Gastroesophageal sphincter (tissue), 4 donors: ENCODE data around the gene MTCL1. TPM values are rescaled to one million over a fixed set of nuclear protein-coding genes. Genes with fewer than 3 reads are reported as not detected.

Experiments used
- ATAC-seq: fragments of 150-250 bp; one replicate; pipeline ENCODE4 v1.9.1; 2016; ENCODE audit warnings: mild to moderate bottlenecking, moderate library complexity
- H3K27ac ChIP-seq, 4 donors: fragments of 200-600 bp; sonication (generic) in 3 of 4; 1 replicate in 3 of 4; 2 replicates in 1 of 4; pipeline ENCODE4 v1.5.1; 2016 to 2019
- H3K27me3 ChIP-seq: fragments of 200-600 bp; sonication (generic); one replicate; pipeline ENCODE4 v1.5.1; 2019
- H3K36me3 ChIP-seq, 2 donors: fragments of 200-600 bp; sonication (generic); one replicate each; pipeline ENCODE4 v1.5.1; 2019; ENCODE audit warnings: control low read depth in 1 of 2
- H3K4me1 ChIP-seq, 3 donors: fragments of 200-600 bp; sonication (generic); 1 replicate in 2 of 3; 2 replicates in 1 of 3; pipeline ENCODE4 v1.5.1; 2016 to 2019; ENCODE audit warnings: control low read depth in 2 of 3
- H3K4me3 ChIP-seq, 2 donors: fragments of 200-600 bp; sonication (generic); one replicate each; pipeline ENCODE4 v1.5.1; 2019; ENCODE audit warnings: mild to moderate bottlenecking in 1 of 2, moderate library complexity in 1 of 2
- H3K9me3 ChIP-seq, 3 donors: fragments of 200-600 bp; sonication (generic); one replicate each; pipeline ENCODE4 v1.5.1; 2017 to 2019; ENCODE audit warnings: control low read depth in 2 of 3
- EP300 ChIP-seq: sonication (generic); formaldehyde crosslinking; IDR thresholded peaks from one replicate; pipeline ENCODE4 v1.6.1; 2017; ENCODE audit warnings: antibody characterized with exemption, mild to moderate bottlenecking
- POLR2A ChIP-seq, 2 donors: fragments of 450-650 bp; IDR thresholded peaks; one replicate each; pipeline ENCODE4 v1.6.1; 2017; ENCODE audit warnings: antibody characterized with exemption in 2 of 2, mild to moderate bottlenecking in 2 of 2, moderate library complexity in 1 of 2
- POLR2AphosphoS5 ChIP-seq: sonication (generic); formaldehyde crosslinking; IDR thresholded peaks from one replicate; pipeline ENCODE4 v1.6.1; 2017; ENCODE audit warnings: antibody characterized with exemption
- WGBS, 2 donors: methylation state at CpG; one replicate each; pipeline ENCODE4 v1.1.5; 2018; ENCODE audit warnings: low coverage in 1 of 2; 5-methylcytosine and 5-hydroxymethylcytosine counted together
- total RNA-seq, 4 donors: library from RNA; depleted of rRNA; stranded (reverse); fragments of >200 nt; gene quantifications; one replicate each; pipeline ENCODE4 v1.1.0, GENCODE V29; 2016
- TF ChIP-seq, protein P1 (sequence below), 4 experiments: fragments of 200-600 bp in 2 of 4; fragments of 450-650 bp in 2 of 4; sonication (generic) in 1 of 4; IDR thresholded peaks; one replicate each; pipeline ENCODE4 v1.5.1; 2017 to 2019; ENCODE audit warnings: antibody characterized with exemption in 4 of 4, mild to moderate bottlenecking in 2 of 4, moderate library complexity in 2 of 4

MTCL1 gene
- total RNA-seq, 4 donors from 2014 or later: 35.0 to 68.0 (median 51.4) TPM

DNA sequence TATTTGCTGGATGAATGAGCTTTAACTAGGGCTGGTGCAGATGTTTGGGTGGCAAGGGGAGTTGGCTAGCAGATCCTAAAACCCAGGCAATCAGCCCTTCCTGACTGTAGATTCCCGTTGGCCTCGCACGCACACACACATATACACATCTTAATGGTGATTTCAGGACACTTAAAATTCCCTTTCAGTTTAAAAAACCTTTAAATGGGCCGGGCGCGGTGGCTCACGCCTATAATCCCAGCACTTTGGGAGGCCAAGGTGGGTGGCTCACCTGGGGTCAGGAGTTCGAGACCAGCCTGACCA, 19.5 kb upstream of the MTCL1 start:
- Histone ChIP-seq H3K9me3 (no peaks in the 10 kb centered on the region), H3K27ac (no peak overlapping the region), H3K4me3 (no peak overlapping the region), H3K4me1 (peaks cover 0 to 15% (median 0%) of the 10 kb centered on the region in 3 donors), H3K36me3 (no peaks in the 10 kb centered on the region), H3K27me3 (no peaks in the 10 kb centered on the region)
- TF ChIP-seq EP300 (no peak), POLR2A (IDR thresholded peaks at IDR 0.05) (no peak), POLR2AphosphoS5 (no peak)
- TF ChIP-seq, protein P1, sequence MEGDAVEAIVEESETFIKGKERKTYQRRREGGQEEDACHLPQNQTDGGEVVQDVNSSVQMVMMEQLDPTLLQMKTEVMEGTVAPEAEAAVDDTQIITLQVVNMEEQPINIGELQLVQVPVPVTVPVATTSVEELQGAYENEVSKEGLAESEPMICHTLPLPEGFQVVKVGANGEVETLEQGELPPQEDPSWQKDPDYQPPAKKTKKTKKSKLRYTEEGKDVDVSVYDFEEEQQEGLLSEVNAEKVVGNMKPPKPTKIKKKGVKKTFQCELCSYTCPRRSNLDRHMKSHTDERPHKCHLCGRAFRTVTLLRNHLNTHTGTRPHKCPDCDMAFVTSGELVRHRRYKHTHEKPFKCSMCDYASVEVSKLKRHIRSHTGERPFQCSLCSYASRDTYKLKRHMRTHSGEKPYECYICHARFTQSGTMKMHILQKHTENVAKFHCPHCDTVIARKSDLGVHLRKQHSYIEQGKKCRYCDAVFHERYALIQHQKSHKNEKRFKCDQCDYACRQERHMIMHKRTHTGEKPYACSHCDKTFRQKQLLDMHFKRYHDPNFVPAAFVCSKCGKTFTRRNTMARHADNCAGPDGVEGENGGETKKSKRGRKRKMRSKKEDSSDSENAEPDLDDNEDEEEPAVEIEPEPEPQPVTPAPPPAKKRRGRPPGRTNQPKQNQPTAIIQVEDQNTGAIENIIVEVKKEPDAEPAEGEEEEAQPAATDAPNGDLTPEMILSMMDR (IDR thresholded peaks at IDR 0.05): no peak
- 94 to 100% methylated on average over 1 to 7 of the region's 8 CpGs for WGBS, 2 donors
- ATAC-seq: no peak

GRCh38 chr18:8686611-8687010, 18.7 kb upstream of the MTCL1 start:
- WGBS, 2 donors: 75 to 87% methylated on average over 4 to 6 of the region's 6 CpGs
- H3K9me3 ChIP-seq: no peaks in the 10 kb centered on the region
- TF ChIP-seq POLR2AphosphoS5 (no peak), POLR2A (IDR thresholded peaks at IDR 0.05) (no peak), EP300 (no peak)
- TF ChIP-seq, protein P1 (IDR thresholded peaks at IDR 0.05): no peak

GRCh38 chr18:8688216-8688800, 17.0 kb upstream of the MTCL1 start:
- Histone ChIP-seq H3K9me3 (no peaks in the 10 kb centered on the region), H3K36me3 (no peaks in the 10 kb centered on the region), H3K4me3 (no peak overlapping the region), H3K4me1 (peaks cover 0 to 15% (median 0%) of the 10 kb centered on the region in 3 donors), H3K27me3 (no peaks in the 10 kb centered on the region), H3K27ac (no peak overlapping the region)
- ATAC-seq: no peak
- WGBS, 2 donors: 69 to 79% methylated on average over 6 to 8 of the region's 8 CpGs
- TF ChIP-seq, protein P1 (IDR thresholded peaks at IDR 0.05): no peak
- no peak for TF ChIP-seq POLR2AphosphoS5
- TF ChIP-seq POLR2A (IDR thresholded peaks at IDR 0.05): no peak
- no peak for TF ChIP-seq EP300

More at GRCh38 chr18:8686611-8687010, 18.7 kb upstream of the MTCL1 start:
- Histone ChIP-seq H3K4me3 (no peak overlapping the region), H3K27ac (no peak overlapping the region), H3K4me1 (peaks cover 0 to 15% (median 0%) of the 10 kb centered on the region in 3 donors), H3K36me3 (no peaks in the 10 kb centered on the region), H3K27me3 (no peaks in the 10 kb centered on the region)
- ATAC-seq: no peak

- H3K36me3 ChIP-seq: no peaks in the 10 kb centered on the region
- WGBS, 2 donors: 86 to 100% methylated on average over 1 to 5 of the region's 8 CpGs
- no peak overlapping the region for H3K4me3 ChIP-seq
- ATAC-seq: no peak
- TF ChIP-seq POLR2A (IDR thresholded peaks at IDR 0.05) (no peak), POLR2AphosphoS5 (no peak), EP300 (no peak)
- TF ChIP-seq, protein P1 (IDR thresholded peaks at IDR 0.05): no peak
- H3K27ac ChIP-seq: no peak overlapping the region
- H3K9me3 ChIP-seq: no peaks in the 10 kb centered on the region
- H3K4me1 ChIP-seq: peaks cover 0 to 15% (median 0%) of the 10 kb centered on the region in 3 donors
- no peaks in the 10 kb centered on the region for H3K27me3 ChIP-seq
Observed at GRCh38 chr18:8688816-8689215, 16.5 kb upstream of the MTCL1 start.

DNA sequence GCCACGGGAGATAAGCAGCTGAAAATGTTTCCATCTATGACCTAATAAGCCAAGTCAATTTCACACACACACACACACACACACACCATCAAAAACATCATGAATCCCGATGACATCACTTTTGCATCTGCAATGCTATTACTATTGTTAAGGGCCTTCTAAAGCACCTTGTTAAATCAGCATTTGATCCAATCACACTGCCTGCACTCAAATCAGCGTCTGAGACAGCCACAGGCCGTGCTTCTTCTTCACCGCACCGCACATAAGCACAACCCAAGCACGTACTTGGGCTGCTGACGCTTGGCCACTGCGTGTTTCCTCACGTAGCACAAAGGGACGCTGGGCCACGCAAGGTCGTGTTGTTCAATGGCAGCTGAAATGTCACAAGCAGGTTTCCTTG, 15.8 kb upstream of the MTCL1 start:
- Histone ChIP-seq H3K27ac (no peak overlapping the region), H3K36me3 (no peaks in the 10 kb centered on the region), H3K27me3 (no peaks in the 10 kb centered on the region), H3K9me3 (no peaks in the 10 kb centered on the region), H3K4me1 (peaks cover 0 to 15% (median 0%) of the 10 kb centered on the region in 3 donors), H3K4me3 (no peak overlapping the region)
- ATAC-seq: no peak
- 80 to 93% methylated on average over 1 to 13 of the region's 13 CpGs for WGBS, 2 donors
- no peak for TF ChIP-seq POLR2AphosphoS5
- TF ChIP-seq EP300: no peak
- no peak for TF ChIP-seq POLR2A (IDR thresholded peaks at IDR 0.05)
- TF ChIP-seq, protein P1 (IDR thresholded peaks at IDR 0.05): no peak
